Left cardiac atrium (tissue), 4 donors: ENCODE results near the gene HSF5. TPM values are rescaled to one million over a fixed set of nuclear protein-coding genes. Genes with fewer than 3 reads are reported as not detected.
"Not testable (repeated sequence)": the region's sequence is repeated elsewhere in the genome, so short reads cannot be mapped to it uniquely, and the experiment has no call there.

Source experiments
- ATAC-seq, 2 donors: fragments of 200-7000 bp; cut with Tn5 transposase; one replicate each; pipeline ENCODE4 v1.9.1; 2020; ENCODE audit warnings: mild to moderate bottlenecking in 2 of 2, moderate library complexity in 2 of 2
- DNase-seq: peaks from one replicate; pipeline ENCODE4 v3.0.0-alpha.2; 2020
- intact Hi-C, 2 donors: fragments of 100-400 bp; cut with DNase I; formaldehyde crosslinking; loops; one replicate each; pipeline versions ENCODE4 v1.14.1 to v1.15.1; 2022 to 2023
- total RNA-seq, 2 donors: library from RNA; stranded (reverse); fragmentation: NEBNext Ultra II Directional; extraction: Animal tissue kit (Norgen Biotek cat#: 25700); gene quantifications; one replicate each; pipeline ENCODE4 v1.2.1, GENCODE V29; 2021
- donor health status: DM: no; HTN: yes; CAD: no.
- donor health status: DM: no; HTN: yes; CAD: no; lungs with severe emphysema.
- donor health status: DM: yes; HTN: yes; CAD: no.
- donor health status: Dilated cardiomyopathy.

The HSF5 gene
- total RNA-seq, 2 donors from 2014 or later = 0.06 to 0.10 TPM

DNA sequence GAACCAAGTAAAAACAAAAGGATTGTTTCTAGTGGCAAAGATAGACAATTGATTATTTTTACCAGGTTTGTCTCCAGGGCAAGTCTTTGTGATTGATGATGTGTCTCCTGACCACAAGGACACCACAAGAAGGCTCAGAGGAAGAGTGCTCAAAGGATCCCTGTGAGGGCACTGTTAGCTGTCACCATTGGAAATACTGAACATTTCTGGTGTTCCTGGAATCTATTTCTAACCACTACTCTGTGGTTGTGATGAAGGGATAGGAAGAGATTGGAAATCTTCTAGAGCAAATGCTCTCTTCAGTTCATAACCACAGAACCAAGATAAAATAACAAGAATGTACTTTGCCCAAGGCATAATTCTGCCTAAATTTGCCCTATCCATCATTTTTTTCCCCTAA is 86.2 kb downstream of the HSF5 start:
- intact Hi-C loops = no loop called here
- no peak for DNase-seq
- ATAC-seq = no peak

DNA sequence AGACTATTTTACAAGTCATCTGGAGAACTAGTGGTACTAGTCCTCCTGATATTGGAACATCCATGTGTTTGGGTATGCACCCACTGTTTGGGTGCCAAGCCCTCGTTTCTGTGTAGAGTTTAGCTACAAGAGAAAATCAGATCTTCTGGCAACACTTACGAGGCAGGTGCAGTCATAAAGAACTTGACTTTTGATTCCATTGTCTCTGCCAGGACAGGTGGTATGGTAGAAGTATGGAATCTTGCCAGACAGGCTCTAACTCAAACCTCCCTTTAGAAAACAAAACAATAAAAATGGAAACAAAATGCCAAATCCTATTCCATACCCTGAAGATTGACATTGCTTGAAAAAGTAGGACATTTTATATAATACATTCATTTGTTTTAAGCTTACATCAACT is 86.9 kb downstream of the HSF5 start:
- intact Hi-C loops = no loop called here
- DNase-seq (no peak), ATAC-seq (no peak)

- no peak for DNase-seq
- intact Hi-C loops = no loop called here
- no peak for ATAC-seq
Observed at GRCh38 chr17:58400826-58401225, 87.4 kb downstream of the HSF5 start.

DNA sequence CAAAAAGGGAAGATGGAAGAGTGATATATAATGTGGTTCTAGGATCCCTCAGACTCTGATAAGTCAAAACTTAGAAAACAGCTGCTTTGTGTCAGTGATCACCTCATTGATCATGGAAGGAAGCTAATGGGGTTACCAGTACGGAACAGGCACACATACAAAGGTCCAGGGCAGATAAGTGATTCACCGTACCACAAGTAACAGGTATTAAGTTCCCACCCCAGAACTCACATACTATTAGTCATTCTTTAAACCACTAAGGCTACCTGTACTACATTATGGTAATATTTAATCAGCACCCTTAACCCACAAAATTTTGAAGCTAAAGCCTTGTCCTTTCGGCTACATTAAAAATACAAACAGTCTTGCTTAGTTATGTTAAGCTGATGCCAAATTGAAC is 88.2 kb downstream of the HSF5 start:
- intact Hi-C loops = no loop called here
- ATAC-seq = no peak
- no peak for DNase-seq

DNA sequence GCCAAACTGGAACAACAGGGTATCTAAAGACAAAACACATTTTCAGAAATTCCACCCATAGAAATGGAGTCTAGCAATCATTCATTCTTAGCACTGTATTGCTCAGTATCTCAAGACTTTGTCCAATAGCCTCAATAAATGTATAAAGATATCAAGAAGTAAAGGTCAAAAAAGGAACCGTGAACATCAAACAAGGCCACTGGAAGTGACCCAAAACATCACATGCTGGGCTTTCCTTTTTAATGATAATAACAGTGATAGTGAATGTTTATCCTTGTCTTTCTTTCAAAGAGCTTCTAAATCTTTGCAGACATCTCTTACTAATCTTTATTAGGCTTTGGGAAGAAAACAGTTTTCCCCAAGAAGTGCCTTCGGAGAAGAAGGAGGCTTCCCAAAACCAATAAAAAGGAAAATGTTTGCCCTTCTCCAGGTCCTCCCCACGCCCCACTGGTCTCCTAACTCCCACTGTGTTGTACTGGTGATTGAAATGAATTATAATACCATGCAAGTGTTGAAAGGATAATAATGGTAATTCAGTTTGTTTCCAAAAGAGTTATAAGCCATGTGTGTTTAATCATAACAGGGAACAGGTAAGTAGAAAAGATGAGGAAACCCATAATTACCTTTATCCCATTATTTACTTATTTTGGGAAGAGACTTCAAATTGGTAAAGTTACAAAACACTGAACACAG is 89.5 kb downstream of the HSF5 start:
- DNase-seq (no peak), ATAC-seq (no peak)
- intact Hi-C loops = no loop called here

DNA sequence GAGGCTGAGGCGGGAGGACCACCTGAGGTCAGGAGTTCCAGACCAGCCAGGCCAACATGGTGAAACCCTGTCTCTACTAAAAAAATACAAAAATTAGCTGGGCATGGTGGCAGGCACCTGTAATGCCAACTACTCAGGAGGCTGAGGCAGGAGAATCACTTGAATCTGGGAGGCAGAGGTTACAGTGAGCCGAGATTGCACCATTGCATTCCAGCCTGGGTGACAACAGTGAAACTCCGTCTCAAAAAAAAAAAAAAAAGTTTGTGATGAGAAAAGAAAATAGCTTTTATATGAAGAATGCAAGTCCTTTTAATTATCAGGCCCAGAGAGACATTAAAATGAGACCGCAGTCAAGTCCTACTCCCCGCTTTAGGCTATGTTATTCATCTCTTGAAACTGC is 90.8 kb downstream of the HSF5 start:
- intact Hi-C loops, DNase-seq, ATAC-seq: not testable (repeated sequence)

GRCh38 chr17:58396173-58396572 is 92.0 kb downstream of the HSF5 start:
- no peak for ATAC-seq
- intact Hi-C loops = no loop called here
- no peak for DNase-seq

DNA sequence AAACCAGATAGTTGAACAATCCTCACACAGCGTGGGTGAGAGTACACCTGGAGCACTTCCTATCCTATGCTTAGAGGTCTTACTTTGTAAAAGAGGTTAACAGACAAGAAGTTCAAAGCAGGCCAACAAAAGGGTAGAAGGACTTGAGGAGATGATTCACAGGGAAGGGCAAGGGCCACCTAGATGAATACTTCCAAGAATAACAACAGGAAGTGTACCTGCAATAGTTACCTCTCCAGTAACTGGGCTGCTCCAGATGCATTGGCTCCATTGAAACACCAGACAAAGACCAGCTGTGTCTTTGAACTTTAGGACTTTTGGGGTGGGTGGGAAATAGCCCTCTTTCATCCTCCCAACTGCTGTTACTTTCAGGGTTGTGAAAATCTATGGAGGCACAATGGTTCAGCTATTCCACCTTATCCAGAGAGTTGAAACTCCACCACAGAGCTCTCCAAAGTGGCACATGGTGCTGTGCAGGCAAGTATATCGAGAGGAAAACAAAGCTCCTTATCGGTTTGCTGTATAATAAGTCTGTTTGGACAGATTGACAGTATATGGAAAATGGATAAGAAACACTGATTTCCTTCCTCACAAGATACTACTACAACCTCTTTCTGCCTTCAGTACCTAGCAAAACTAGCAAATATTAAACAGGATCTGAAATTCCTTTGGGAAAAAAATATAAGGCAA is 93.5 kb downstream of the HSF5 start:
- ATAC-seq (no peak), DNase-seq (no peak)
- intact Hi-C loops = no loop called here

DNA sequence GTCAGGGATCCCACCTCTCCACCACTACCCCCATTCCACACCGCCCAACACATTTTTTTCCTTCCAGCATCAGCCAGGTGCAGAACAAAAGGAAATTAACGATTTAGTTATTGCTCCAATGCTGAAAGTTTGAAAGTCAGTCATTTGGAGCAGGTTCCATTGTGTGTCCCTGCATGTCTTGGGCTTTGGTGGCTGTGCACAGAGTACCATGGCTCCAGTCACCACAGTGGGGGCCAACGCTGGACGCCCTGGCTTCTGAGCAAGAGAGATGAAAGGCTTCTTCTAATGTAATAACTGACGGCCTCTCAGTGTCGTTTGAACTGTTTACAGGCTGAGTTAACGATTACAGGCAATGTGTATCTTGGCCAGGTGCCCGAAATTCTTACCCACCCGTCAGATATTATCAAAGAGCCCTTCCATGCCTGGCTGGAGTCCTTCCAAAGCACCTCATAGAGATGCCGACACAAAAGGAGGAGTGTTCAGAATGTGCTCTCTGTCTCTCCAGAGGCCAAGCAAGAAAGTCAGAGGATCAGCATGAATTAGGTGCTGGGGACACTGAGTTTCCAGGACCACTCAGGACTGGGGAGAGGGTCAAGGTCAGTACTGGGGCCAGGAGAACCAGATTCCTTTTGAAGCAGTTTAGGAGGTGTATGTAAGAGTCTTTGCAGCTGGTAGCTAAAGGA is 96.8 kb downstream of the HSF5 start:
- intact Hi-C loops = no loop called here
- DNase-seq (peak; percentile 51), ATAC-seq (peak; percentile 23 to 50)

GRCh38 chr17:58390884-58391283 is 97.3 kb downstream of the HSF5 start:
- intact Hi-C loops = no loop called here
- no peak for ATAC-seq

DNA sequence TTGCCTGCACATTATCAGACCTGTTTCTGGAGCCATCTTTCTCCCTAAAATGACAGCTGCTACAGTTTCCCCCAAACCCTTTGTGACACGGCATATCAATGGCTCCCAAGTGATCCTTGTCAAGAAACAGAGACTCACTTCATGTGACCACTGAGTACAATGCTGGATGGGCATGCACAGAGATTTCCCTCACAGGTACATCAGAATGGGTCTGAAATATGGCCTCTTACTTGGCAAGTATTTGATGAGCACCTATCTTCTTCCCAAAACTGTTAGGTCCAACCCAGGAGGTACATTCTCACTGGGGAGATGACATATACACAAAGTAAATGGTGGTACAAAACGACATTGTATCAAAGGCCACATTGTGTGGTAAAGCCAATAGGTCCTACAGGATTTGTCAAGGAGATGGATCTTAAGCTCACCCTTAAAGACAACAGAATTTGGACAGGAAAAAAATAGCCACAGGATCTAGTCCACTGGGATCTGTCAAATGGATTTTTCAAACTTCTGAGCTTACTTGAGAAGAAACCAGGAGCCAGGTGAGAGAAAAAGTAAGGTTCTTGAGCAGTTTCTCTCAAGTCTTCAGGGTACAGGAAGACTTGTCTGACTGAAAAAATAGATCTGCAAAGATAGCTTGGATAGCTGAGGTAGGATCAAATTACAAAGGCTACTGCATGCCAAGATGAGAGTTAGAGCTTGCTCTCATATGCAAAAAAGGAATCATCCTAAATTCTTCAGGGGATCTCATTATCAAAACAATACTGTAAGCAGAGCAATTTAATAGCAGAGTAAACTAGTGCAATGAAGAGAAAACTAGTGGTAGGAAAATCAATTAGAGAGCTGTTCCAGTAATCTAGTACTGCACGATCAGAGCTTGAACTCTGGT is 99.7 kb downstream of the HSF5 start:
- intact Hi-C loops = no loop called here
- no peak for DNase-seq
- no peak for ATAC-seq

More at GRCh38 chr17:58390884-58391283, 97.3 kb downstream of the HSF5 start:
- DNase-seq = no peak

DNA sequence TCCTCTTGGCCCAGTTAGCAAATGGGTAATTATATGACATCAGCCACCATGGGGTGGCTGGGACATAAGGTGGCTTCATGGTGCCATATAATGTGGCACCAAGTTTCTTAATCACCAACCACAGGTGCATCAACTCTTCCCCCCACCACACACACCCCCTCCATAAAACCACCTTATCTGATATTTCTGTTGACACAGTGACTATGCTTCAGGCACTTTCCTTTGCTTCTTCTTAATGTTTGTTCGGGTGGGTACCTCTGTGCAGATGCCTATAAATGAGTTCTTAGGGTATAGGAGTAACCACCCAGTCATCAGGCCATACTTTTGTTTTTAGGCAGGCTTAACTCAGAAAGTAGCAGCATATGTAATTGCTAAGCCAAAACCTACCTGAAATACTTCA is 100.4 kb downstream of the HSF5 start:
- intact Hi-C loops = no loop called here
- DNase-seq (no peak), ATAC-seq (no peak)

DNA sequence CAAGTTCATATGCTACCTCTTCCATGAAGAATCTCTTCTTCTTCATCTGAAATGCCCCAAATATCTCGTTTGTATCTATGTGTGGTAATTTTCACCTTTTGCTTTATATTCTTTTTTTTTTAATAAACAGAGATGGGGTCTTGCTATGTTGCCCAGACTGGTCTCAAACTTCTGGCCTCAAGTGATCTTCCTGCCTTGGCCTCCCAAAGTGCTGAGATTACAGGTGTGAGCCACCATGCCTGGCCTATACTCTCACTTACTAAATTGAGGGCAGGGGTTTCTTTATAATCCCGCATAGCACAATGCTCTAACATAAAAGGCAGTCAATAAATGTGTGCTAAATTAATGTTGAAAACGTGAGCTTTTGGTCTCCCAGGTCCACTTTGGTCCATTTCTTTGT is 101.5 kb downstream of the HSF5 start:
- DNase-seq = no peak
- ATAC-seq = no peak
- intact Hi-C loops = no loop called here

GRCh38 chr17:58385359-58385899 is 102.8 kb downstream of the HSF5 start:
- no peak for ATAC-seq
- DNase-seq = no peak
- intact Hi-C loops = no loop called here

DNA sequence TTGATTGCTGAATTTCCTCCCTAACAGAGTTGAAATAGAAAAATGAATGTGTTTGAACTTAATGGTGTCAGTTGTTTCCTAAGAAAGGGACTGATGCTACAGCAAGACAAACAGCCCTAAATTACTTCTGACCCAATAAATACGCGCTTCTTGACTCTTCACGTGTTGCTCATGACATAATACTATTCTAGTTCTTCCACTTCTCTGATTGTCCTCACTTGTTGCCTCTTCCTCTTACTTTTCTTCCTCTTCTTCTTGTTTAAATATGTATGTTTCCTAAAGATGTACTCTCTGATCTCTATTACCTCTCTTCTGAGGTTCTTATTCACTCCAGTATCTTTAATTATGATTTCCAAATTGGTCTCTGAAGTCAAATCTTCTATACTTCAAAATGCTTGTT is 103.3 kb downstream of the HSF5 start:
- intact Hi-C loops = no loop called here
- no peak for ATAC-seq
- no peak for DNase-seq

DNA sequence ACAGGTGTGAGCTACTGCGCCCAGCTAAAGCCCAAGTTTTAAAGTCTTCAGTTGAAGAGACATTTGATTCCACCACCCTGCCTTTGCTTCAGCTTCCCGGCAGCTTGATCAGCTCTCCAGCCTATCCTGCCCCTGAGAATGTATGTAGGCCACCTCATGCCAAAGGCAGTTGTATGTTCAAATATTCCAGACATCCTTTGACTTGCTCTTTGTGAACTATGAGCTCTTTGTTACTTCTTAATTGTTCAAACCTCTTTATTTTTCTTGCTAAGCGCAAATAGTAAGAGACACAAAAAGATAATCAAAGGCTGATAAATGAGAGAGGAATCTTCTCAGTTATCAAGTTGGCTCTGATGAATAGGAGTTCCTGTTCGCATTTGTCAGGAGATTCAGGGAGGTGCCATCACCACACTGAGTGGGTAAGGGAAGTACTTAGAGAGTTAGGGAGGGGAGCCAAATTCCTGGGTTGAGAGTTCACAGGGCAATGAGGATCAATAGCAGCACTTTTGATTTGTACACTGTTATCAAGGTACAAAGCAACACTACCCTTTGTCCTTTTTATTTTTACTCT is 104.2 kb downstream of the HSF5 start:
- intact Hi-C loops = no loop called here
- ATAC-seq = no peak
- DNase-seq = no peak

DNA sequence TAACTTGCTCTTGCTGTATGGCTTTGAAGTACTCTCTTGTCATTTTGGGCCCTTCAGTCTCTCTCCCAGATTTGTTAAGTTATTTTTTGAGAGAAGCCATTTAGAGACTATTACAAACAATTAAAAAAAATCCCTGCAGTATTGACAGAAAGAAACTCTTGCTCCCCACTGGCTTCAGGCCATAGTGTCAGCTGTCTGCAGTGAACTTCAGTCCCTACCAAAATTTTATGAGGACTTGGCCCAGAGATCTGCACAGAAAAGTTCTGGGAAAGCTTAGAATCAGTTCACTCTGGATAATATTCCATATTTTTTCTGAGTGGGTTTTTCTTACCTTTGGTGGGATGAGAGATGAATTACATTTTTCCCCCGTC is 105.4 kb downstream of the HSF5 start:
- no peak for ATAC-seq
- DNase-seq = no peak
- intact Hi-C loops = no loop called here

DNA sequence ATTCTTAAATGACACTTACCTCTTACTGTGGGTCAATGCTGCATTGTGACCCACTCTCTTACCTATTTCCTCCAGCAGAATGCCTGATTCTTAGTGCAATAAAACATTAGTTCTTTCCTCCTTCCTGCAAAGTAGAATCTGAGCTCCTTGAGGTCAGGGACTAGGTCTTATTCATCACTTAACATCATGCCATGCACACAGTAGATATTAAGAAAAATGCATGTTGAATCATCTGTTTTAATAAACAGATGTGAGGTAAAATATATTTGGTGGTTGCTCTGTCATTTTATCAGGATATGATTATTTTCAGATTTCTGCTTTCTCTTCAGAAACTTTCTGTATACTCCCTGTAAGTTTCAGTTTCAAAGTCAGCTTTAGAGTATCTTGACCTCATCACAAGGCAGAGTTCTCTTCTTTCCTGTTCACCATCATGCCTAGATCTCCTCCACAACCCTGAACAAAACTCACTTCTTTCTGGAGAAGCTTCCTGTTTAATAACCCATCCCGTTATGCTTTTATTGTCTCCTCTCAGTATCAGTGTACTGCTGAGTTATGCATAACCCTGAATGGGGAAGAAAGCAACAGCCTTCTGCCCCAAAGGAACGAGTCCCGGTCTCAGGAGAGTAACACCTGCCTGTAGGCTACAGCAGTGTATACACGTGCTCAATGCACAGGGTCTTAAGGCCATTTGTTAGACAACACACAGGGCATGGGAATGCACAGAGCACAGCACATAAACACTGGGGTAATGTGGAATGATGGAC is 105.9 kb downstream of the HSF5 start:
- no peak for ATAC-seq
- no peak for DNase-seq
- intact Hi-C loops = no loop called here
